Middle frontal gyrus (tissue), 1 donor: Measurements from ENCODE around the gene ZNF148.

ENCODE experiments used
- DNase-seq: peaks from one replicate; pipeline ENCODE4 v3.0.0-alpha.2; 2015; ENCODE audit warnings: low spot score; ENCODE audit errors: extremely low spot score

The ZNF148 gene

GRCh38 chr3:125289429-125289981 is 85.6 kb downstream of the ZNF148 start:
- no peak for DNase-seq

GRCh38 chr3:125287248-125287647 is 87.9 kb downstream of the ZNF148 start:
- no peak for DNase-seq

GRCh38 chr3:125281381-125281780 is 93.7 kb downstream of the ZNF148 start:
- no peak for DNase-seq

- peak; percentile 22 for DNase-seq
Measured at GRCh38 chr3:125280668-125281361, 94.3 kb downstream of the ZNF148 start.

GRCh38 chr3:125278155-125278554 is 97.0 kb downstream of the ZNF148 start:
- no peak for DNase-seq

GRCh38 chr3:125271127-125271526 is 104.0 kb downstream of the ZNF148 start:
- no peak for DNase-seq

- DNase-seq = no peak
Measured at GRCh38 chr3:125267460-125267859, 107.7 kb downstream of the ZNF148 start.

GRCh38 chr3:125266971-125267370 is 108.2 kb downstream of the ZNF148 start:
- no peak for DNase-seq

- no peak for DNase-seq
Measured at GRCh38 chr3:125262161-125262560, 113.0 kb downstream of the ZNF148 start.

GRCh38 chr3:125261031-125261430 is 114.1 kb downstream of the ZNF148 start:
- DNase-seq = no peak

GRCh38 chr3:125260158-125260557 is 115.0 kb downstream of the ZNF148 start:
- DNase-seq = no peak

GRCh38 chr3:125257536-125257935 is 117.6 kb downstream of the ZNF148 start:
- no peak for DNase-seq

GRCh38 chr3:125256675-125257074 is 118.5 kb downstream of the ZNF148 start:
- no peak for DNase-seq

GRCh38 chr3:125250973-125251372 is 124.2 kb downstream of the ZNF148 start:
- no peak for DNase-seq

GRCh38 chr3:125246237-125246636 is 128.9 kb downstream of the ZNF148 start:
- no peak for DNase-seq

- DNase-seq = no peak
Measured at GRCh38 chr3:125245521-125245920, 129.6 kb downstream of the ZNF148 start.

- no peak for DNase-seq
Measured at GRCh38 chr3:125240496-125240895, 134.6 kb downstream of the ZNF148 start.

GRCh38 chr3:125239266-125239665 is 135.9 kb downstream of the ZNF148 start:
- DNase-seq = no peak

GRCh38 chr3:125238759-125239158 is 136.4 kb downstream of the ZNF148 start:
- DNase-seq = no peak

- DNase-seq = no peak
Measured at GRCh38 chr3:125236331-125236903, 138.7 kb downstream of the ZNF148 start.

GRCh38 chr3:125234831-125235230 is 140.3 kb downstream of the ZNF148 start:
- no peak for DNase-seq

- no peak for DNase-seq
Measured at GRCh38 chr3:125232401-125232800, 142.7 kb downstream of the ZNF148 start.

GRCh38 chr3:125231895-125232294 is 143.2 kb downstream of the ZNF148 start:
- DNase-seq = no peak
